Type B pancreatic cell (in vitro differentiated cells): ENCODE results near the gene MEIOB. TPM values are rescaled to one million over a fixed set of nuclear protein-coding genes. Genes with fewer than 3 reads are reported as not detected.

Experiments used
- DNase-seq: peaks from one replicate; pipeline ENCODE4 v3.0.0; 2021; ENCODE audit warnings: mixed read lengths; ENCODE audit not compliant: unreplicated experiment; ENCODE audit errors: extremely low spot score
- H3K27ac Mint-ChIP-seq: 2 replicates; pipeline ENCODE4 v1.8.0; 2021; ENCODE audit warnings: mild to moderate bottlenecking, mixed read lengths
- H3K27me3 Mint-ChIP-seq: 2 replicates; pipeline ENCODE4 v1.8.0; 2021; ENCODE audit warnings: mixed read lengths
- H3K36me3 Mint-ChIP-seq: 2 replicates; pipeline ENCODE4 v1.8.0; 2021; ENCODE audit warnings: mixed read lengths
- H3K4me1 Mint-ChIP-seq: one replicate; pipeline ENCODE4 v1.8.0; 2021; ENCODE audit warnings: mixed read lengths; ENCODE audit not compliant: unreplicated experiment
- H3K4me3 Mint-ChIP-seq: 2 replicates; pipeline ENCODE4 v1.8.0; 2021; ENCODE audit warnings: mild to moderate bottlenecking, mixed read lengths
- H3K9me3 Mint-ChIP-seq: 2 replicates; pipeline ENCODE4 v1.8.0; 2021; ENCODE audit warnings: mixed read lengths
- CTCF ChIP-seq: fragments of 200-600 bp; sonication (generic); conservative IDR thresholded peaks from 2 replicates; pipeline ENCODE4 v1.5.0; 2021; ENCODE audit warnings: antibody characterized with exemption, mild to moderate bottlenecking
- total RNA-seq: library from RNA; stranded (reverse); gene quantifications from 2 replicates; pipeline ENCODE4 v1.2.1, GENCODE V29; 2021; ENCODE audit warnings: low replicate concordance

Gene MEIOB
- total RNA-seq, 1 donor from 2014 or later = not detected

GRCh38 chr16:1818873-1819525, 53.0 kb downstream of the MEIOB start:
- Mint-ChIP-seq H3K4me1 (no peaks in the 10 kb centered on the region), H3K36me3 (peaks cover 6% of the 10 kb centered on the region), H3K27ac (no peak overlapping the region), H3K27me3 (no peaks in the 10 kb centered on the region), H3K9me3 (no peaks in the 10 kb centered on the region), H3K4me3 (no peak overlapping the region)
- TF ChIP-seq CTCF = no peak
- no peak for DNase-seq

- Mint-ChIP-seq H3K27me3 (no peaks in the 10 kb centered on the region), H3K9me3 (no peaks in the 10 kb centered on the region), H3K4me1 (no peaks in the 10 kb centered on the region), H3K4me3 (no peak overlapping the region), H3K36me3 (peaks cover 6% of the 10 kb centered on the region), H3K27ac (no peak overlapping the region)
- no peak for TF ChIP-seq CTCF
- no peak for DNase-seq
Measured at GRCh38 chr16:1818204-1818872, 53.6 kb downstream of the MEIOB start.

GRCh38 chr16:1817716-1818115, 54.2 kb downstream of the MEIOB start:
- no peaks in the 10 kb centered on the region for H3K27me3 Mint-ChIP-seq

GRCh38 chr16:1817276-1817589, 54.7 kb downstream of the MEIOB start:
- Mint-ChIP-seq H3K36me3 (peaks cover 6% of the 10 kb centered on the region), H3K9me3 (no peaks in the 10 kb centered on the region), H3K4me3 (no peak overlapping the region), H3K4me1 (no peaks in the 10 kb centered on the region), H3K27ac (no peak overlapping the region), H3K27me3 (no peaks in the 10 kb centered on the region)
- TF ChIP-seq CTCF = no peak
- no peak for DNase-seq

More at GRCh38 chr16:1817716-1818115, 54.2 kb downstream of the MEIOB start:
- H3K4me3 Mint-ChIP-seq = no peak overlapping the region
- no peak for TF ChIP-seq CTCF
- H3K4me1 Mint-ChIP-seq = no peaks in the 10 kb centered on the region
- no peaks in the 10 kb centered on the region for H3K9me3 Mint-ChIP-seq
- DNase-seq = no peak
- H3K27ac Mint-ChIP-seq = no peak overlapping the region
- peaks cover 6% of the 10 kb centered on the region for H3K36me3 Mint-ChIP-seq

- no peak overlapping the region for H3K27ac Mint-ChIP-seq
- no peak overlapping the region for H3K4me3 Mint-ChIP-seq
- no peak for TF ChIP-seq CTCF
- no peaks in the 10 kb centered on the region for H3K27me3 Mint-ChIP-seq
- DNase-seq = no peak
- no peaks in the 10 kb centered on the region for H3K4me1 Mint-ChIP-seq
- H3K9me3 Mint-ChIP-seq = no peaks in the 10 kb centered on the region
- peaks cover 6% of the 10 kb centered on the region for H3K36me3 Mint-ChIP-seq
Measured at GRCh38 chr16:1816396-1817275, 55.3 kb downstream of the MEIOB start.
